ENCODE results near the gene AGAP3.
A peak's percentile ranks its signal among the peaks of the same experiment; 100 is the strongest.

The AGAP3 gene

DNA sequence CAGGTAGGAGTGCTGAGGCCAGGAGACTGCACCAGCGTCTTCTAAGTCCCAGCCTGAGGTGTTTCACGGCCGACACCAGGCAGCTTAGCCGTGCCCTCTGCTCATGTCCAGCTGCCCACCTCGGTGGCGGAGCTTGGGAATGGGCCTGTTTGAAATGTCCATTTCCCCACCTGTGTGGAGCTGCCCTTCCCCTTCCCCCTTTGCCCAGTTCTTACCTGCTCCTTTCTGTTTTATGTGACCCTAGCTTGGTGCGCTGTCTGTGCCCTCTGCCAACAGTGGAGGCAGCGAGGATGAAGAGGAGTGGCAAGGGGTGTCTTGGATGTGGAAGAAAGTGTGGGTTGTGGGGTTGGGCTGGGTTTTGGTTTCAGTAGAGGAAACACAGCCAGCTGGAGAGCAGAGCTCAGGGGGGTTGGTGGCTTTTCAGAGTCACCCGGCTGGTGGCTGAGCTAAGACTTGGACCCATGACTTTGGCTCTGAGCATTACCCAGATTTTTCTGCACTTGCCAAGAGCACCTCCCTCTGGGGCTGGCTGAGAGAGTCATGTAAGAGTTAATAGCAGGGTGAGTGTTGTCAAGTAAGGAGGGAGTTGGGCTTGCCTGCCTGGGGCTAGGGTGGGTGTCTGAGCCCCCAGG is 43.8 kb downstream of the AGAP3 start:
- Histone ChIP-seq H3K27ac (no peak overlapping the region), H3K4me3 (no peak overlapping the region)

DNA sequence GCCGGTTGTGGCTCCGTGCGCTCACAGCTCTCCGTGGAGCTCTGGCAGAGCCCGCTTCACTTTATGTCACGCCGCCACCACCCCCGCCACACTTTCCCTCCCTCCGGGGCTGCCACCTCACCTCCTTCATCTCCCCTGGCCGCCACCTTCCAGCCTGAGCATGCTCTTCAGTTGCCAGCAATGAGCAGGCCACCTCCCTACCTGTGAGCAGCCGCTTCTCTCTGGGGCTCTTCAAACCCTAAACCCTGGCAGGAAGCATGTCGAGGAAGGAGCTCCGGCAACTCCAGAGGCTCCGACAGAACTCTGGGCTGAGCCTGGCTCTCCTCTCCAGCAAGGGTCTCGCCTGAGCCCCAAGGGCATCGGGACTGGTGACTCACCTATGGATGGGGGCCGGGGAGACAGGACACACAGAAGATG is 44.5 kb downstream of the AGAP3 start:
- Histone ChIP-seq H3K27ac (no peak overlapping the region), H3K4me3 (no peak overlapping the region)

DNA sequence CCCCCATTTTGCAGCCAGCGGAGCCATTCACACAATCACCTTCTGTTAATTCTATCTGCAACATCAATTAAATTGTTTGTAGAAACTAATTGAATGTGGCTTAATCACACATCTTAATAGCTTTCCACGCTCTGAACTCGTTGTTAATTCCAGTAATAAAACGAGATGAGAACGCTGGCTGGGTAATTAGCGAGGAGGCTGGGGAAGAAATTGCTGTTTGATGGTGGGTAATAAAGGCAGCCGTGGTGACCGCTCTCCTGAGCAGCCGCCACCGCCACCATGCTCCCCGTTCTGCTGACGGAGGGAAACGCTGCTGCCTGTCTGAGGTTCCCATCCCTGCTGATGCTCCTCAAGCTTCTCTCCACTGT is 44.9 kb downstream of the AGAP3 start:
- Histone ChIP-seq H3K4me3 (no peak overlapping the region), H3K27ac (no peak overlapping the region)

DNA sequence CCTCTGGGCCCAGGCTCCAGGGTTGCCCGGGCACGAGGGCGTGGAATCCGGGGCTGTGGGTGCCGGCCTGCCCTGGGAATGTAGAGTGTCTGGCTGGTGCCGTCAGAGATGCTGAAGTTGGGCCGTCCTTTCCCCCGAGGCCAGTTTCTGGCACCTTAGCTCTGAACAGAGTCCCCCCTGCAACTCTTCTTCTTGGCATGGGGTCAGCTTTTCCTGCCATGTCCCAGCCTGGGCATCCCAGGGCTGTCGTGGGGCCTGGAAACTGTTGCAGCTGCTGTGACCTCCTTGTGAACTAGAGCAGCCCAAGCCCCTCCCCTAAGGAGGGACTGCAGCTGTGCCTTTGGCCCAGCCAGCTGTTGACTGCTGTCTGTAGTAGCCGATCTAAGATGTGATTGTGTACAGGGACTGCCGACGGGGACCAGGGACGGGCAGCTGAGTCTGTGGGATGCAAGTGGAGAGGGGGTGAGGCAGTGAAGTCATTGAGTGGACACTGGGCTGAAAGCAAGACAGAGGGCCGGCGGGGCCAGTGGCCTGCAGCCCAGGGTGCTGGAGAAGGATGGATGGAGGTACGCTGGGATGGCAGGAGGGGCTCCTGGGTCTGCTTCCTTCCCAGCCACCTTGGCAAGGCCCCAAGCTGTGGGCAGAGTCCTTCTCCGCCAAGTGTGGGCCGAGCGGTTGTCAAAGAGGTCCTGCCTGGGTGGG is 45.5 kb downstream of the AGAP3 start:
- Histone ChIP-seq H3K27ac (no peak overlapping the region), H3K4me3 (no peak overlapping the region)

DNA sequence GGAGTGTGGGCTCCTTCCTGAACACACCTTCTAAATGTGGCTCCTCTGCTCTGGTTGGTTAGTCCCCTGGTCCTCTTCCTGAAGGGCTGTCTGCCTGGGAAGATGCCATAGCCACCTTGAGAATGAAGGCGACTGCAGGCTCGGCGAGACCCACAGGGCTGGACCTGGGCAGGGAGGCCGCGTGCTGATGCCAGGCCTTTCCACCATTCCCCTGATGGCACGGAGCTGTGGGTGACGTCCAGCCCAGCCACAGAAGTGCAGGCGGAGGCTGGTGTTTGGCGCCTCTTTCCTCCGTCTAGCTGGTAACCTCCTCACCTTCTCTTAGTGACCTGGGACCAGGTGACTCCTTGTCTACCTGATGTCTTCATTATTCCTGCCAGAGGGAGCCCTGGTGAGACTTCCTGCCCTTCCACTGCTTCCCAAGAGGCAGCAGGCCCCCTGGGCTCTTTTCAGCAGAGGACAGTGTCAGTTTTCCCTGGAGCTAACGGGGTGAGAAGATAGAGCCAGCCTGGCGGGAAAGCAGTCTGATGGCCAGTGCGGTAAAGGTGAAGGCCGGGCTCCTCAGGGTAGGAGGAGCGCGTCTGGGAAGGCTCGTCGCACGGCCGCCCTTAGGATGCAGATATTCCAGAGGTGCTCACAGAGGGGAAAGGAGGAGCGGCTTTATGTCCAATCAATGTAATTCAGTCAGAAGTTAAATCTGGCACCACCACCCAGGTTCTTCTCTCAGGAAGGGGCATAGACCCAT is 46.4 kb downstream of the AGAP3 start:
- no peak overlapping the region for H3K4me3 ChIP-seq
- H3K27ac ChIP-seq = no peak overlapping the region

DNA sequence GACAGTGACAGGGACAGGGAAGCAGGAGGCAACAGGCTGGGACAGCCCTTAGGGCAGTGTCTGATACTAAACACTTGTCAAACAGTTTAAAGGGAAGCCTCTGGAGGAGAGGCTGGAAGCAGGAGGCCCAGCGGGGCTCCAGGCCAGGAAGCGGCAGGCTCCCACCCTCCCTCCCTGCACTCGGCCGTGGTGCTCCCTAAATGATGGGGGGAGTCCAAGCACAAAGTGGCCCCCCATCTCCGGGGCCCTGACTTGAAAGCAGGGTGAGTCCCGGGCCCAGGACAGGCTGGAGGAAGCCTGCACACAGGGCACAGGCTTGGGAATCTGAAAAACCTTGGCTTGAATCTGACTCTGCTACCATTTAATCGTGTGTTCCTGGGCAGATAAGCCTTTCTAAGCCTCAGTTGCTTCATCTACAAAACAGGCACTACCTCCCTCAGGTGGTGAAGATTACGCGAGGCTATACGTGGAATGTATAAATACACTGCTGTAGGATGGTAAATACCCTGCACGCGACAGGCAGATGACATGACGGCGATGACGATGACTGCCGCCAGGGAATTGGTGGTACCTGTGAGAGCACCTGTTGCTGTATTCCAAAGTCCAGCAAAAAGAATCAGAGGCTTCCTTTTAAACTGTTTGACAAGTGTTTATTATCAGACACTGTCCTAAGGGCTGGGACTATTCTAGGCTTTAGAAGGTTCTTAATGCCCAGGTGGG is 47.2 kb downstream of the AGAP3 start:
- Histone ChIP-seq H3K27ac (no peak overlapping the region), H3K4me3 (no peak overlapping the region)

DNA sequence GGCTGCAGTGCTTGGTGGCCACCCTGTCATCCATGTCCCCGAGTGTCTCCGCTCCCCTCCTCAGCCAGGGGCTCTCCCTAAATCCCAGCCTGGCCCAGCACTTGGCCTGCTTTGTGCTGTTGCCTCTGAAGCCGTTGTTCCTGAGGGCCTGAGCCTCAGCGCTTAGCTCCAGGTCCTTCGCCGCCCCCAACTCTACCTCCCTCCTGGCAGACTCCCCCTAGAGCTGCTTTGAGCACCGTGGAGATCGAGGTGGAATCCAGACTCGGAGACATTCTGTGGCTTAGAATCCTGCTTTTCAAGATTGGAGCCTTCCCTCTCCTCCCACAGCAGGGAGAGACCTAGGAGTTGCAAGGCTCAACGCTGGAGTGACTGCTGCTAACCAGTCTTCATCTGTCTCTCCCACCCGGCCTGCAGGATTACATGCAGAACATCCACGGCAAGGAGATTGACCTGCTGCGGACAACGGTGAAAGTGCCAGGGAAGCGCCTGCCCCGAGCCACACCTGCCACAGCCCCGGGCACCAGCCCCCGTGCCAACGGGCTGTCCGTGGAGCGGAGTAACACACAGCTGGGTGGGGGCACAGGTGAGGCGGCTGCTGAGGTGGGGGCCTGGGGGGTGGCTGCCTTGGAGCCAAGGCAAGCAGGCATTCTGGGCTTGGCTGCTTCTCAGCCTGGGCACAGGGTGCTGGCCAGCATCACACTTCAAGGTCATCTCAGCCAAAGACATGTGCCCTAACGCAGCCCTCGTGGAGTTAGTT is 47.9 kb downstream of the AGAP3 start:
- Histone ChIP-seq H3K27ac (no peak overlapping the region), H3K4me3 (no peak overlapping the region)

DNA sequence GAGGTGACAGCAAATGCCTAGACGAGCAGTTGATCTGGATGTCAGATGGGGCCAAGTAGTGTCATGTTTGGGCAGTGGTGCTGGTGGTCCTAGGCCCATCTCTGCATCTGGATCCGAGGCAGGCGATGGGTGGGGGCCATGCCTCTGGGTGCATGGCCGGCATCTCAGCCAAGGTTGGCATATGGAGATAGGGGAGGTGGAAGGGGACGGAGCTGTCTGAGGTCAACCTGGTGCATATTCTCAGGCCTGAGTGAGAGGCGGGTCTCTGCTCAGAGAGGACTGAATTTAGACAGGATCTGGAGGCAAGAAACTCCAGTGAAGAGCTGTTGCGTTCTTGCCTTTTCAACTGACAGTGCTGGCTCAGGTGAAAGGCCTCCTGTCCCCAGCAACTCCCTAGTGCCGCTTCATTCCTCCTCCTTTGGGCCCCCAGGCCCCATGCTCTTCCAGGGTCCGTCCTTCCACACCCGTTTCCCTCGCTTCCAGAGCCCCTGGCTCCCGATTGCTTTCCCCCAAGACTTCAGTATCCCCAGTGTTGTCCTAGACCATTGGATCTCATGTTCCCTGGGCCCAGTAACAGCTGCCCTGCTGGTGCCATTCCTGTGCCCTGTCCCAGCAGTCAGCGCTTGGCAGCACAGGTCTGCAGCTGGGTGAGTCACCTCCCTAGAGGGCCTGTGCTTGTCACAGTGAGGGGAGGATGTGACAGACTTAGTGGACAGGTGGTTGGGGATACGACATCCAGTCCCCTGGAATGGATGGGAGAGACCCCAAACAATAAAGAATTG is 48.7 kb downstream of the AGAP3 start:
- no peak overlapping the region for H3K27ac ChIP-seq
- no peak overlapping the region for H3K4me3 ChIP-seq

DNA sequence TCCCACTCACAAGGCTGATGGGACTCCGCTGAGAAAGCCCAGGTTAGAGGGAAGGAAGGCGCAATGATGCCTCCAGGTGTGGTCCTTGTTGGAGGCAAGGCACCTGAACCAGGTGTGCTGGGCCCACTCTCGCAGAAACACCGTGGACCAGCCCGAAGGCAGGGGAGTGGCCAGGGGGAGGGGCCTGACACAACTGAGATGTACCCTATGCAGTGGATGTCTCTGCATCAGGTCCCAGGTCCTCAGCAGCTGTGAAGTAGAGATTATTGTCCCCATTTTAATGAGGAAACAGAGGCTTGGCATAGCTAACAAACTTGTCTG is 49.2 kb downstream of the AGAP3 start:
- no peak overlapping the region for H3K4me3 ChIP-seq

DNA sequence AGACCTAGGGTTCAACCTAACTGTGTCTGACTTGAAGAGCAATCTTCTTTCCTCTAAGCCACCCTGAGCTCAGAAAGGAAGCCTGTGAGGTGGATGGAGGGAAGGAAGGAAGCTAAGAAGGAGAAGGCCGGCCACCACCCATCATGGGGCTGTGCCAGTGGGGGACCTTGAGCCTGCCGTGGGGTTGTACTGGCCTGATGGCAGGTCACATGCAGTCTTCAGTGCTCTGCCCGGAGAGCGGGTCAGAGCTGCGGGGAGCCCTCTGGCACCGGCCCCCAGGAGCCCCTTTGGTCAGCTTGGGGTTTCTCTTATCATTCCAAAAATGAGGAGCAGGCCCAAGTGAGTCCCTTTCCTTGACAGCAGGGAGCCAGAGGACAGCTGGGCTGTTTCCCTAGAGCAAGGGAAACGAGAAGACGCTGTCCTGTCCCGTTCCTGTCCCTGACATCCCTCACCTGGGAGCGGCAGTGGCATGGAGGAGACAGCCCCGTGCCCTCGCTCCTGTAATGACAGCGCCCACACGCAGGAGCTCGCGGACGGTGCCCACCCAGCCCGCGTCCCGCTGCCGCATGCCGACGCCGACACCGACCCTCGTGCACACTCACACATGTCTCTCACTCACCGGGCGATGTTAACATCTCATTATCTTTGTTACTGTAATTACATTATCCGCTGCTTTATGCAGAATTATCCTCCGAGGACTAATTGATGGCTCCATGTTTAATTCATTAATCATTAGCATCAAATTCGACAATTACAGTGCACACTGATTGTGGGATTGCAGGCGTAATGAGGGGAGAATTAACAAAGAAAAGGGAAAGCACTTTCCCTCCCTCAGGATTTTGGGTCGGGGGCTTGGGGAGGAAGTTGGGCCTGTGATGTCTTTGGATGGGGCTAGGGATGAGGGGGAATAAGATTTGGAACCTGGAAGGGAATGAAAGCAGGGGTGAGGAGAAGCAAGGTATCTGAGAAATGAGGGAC is 49.9 kb downstream of the AGAP3 start:
- Histone ChIP-seq H3K4me3 (no peak overlapping the region), H3K27ac (no peak overlapping the region)

More for the DNA sequence above, 49.2 kb downstream of the AGAP3 start:
- H3K27ac ChIP-seq = no peak overlapping the region

DNA sequence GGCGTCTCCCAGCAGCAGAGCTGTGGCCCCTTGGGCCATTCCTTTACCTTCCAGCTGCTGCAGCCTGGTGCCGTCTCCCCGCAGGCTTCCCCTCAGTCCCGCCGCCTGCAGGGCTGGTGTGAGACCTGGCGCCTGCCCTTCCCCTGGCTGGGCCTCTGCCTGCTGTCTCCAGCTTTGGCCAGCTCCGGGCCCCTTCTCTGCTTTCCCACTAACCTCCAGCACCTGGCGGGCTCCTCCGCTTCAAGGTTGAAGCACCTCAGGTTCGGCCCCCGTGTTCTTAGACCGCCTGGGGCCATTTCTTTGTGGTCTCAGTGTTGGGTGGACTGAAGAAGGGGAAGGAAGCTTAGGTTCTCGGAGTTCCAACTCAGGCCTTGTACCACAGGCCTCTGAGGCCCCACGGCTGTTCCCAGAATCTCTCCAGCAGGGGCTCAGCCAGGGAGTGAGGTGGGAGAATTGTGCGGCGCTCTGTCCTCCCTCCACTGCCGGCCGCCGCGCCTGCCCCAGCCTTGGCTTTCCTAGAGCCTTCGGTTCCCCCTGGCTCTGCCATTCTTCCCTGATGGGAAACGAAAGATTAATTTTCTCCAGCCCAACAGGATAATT is 50.9 kb downstream of the AGAP3 start:
- Histone ChIP-seq H3K4me3 (no peak overlapping the region), H3K27ac (no peak overlapping the region)

DNA sequence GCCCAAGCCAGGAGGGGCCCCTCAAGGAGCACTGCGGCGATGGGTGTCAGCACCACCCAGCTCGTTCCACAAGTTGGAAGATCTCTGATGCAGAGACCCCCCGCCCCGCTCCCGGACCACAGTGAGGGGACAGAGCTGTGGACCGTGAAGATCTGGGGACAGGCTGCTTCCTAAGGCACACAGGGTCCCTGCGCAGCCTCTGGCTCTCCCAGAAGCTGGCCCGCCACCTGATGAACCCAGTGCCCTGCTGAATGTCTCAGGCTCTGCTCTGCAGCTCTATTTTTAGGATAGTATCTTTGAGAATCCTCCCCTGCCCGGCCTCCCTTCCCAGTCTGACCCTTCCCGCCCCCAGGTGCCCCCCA is 51.5 kb downstream of the AGAP3 start:
- H3K27ac ChIP-seq = peak overlapping the region in 1 of 21 experiments; percentile 26
- H3K4me3 ChIP-seq = no peak overlapping the region

DNA sequence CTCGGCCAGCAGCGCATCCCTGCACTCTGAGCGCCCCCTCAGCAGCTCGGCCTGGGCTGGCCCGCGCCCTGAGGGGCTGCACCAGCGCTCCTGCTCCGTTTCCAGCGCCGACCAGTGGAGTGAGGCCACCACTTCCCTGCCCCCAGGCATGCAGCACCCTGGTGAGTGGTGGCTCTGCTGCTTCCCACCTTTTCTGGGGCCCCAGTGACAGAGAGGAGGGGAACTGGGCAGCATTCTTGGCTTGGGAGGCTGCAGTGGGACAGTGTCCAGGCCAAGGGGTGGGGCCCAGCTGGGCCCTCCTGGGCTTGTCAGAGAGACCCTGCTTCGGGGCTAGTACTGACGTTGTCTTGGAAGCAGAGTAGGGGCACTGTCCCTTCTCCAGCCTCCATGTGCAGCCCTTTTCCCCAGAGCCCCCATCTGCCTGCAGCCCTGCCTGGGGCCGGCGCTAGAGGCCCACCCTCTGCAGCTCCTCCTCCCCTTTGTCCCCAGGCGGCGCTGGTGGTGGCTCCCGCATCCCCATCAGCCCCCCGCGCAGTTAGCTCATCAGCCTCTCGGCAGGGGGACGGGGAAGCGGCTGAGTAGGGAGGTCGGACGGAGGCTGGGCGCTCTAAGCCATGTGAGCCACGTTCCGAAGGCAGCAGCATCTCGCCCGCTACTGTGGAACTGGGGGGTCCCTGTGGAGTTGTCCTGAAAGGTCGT is 52.0 kb downstream of the AGAP3 start:
- no peak overlapping the region for H3K4me3 ChIP-seq
- H3K27ac ChIP-seq = peak overlapping the region in 1 of 21 experiments; percentile 26

DNA sequence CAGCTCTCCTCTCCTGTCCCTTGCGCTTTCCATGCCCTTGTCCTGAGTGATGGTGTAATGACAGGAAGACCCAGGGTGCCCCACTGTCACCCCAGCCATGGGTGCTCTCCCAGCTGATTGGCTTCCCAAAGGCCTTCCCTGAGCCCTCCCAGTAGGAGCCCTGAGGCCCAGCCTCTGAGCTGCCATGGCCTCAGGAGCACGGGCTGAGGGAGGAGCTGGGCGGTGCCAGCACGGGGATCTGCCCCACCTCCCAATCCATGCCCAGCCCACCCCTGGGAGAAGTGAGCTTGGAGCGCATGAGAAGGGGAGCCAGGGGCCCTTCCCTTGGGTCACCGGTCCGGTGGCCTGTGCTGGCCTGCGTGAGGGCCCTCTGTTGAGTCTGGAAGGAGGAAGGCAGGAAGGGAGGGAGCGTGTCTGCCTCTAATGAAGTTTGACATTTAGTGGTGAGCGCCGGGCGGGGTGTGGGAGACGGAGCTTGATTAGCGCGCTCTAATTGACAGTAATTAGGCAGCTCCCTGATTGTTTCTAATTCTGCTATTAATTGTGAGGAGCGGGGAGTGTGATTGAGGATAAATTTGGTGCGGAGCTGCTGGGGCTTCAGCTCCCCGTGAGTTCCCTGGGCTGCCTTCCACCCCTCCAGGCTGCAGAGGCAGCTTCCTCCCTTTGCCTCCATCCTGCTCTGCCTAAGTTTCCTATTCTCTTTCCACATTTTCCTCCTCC is 53.0 kb downstream of the AGAP3 start:
- no peak overlapping the region for H3K4me3 ChIP-seq
- no peak overlapping the region for H3K27ac ChIP-seq

DNA sequence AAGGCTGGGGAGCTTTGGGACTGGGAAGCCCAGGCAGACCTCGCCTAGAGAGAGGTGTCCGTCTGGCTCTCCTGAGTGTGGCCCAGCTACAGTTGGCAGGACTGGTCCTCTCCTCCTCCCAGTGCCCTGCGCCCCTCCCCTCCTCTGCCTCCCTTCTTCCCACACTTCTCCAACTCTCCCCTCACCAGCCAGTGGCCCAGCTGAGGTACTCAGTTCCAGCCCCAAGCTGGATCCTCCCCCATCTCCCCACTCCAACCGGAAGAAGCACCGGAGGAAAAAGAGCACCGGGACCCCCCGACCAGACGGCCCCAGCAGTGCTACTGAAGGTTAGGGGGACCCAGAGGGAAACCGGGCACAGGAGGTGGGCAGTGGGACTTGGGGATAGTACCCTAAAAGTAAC is 53.5 kb downstream of the AGAP3 start:
- H3K27ac ChIP-seq = no peak overlapping the region
- H3K4me3 ChIP-seq = no peak overlapping the region

DNA sequence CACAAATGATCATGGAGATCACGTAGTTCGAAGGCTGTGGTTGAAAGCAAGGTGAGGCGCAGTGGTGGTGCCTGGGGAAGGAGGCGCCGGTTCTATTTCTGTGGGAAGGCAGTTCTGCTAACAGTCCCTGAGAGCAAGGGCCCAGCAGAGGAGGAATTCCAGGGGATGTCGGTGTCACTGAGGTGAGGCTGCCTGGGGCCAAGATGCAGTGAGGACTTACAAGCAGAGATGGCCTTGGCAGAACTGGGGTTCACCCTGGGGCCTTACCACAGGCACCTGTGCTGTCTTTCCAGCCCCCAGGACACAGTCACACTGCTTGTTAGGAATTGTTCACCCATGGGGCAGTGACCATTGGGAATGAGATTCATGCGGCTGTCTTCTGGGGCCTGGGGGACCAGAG is 54.6 kb downstream of the AGAP3 start:
- Histone ChIP-seq H3K4me3 (no peak overlapping the region), H3K27ac (no peak overlapping the region)
